Activated CD4-positive, alpha-beta T cell treated with anti-CD3 and anti-CD28 coated beads for 1 hour (primary cell): ENCODE measurements around the gene FMNL2.

Experiments
- DNase-seq: peaks from one replicate; pipeline ENCODE4 v3.0.0-alpha.2; 2020

FMNL2 gene

DNA sequence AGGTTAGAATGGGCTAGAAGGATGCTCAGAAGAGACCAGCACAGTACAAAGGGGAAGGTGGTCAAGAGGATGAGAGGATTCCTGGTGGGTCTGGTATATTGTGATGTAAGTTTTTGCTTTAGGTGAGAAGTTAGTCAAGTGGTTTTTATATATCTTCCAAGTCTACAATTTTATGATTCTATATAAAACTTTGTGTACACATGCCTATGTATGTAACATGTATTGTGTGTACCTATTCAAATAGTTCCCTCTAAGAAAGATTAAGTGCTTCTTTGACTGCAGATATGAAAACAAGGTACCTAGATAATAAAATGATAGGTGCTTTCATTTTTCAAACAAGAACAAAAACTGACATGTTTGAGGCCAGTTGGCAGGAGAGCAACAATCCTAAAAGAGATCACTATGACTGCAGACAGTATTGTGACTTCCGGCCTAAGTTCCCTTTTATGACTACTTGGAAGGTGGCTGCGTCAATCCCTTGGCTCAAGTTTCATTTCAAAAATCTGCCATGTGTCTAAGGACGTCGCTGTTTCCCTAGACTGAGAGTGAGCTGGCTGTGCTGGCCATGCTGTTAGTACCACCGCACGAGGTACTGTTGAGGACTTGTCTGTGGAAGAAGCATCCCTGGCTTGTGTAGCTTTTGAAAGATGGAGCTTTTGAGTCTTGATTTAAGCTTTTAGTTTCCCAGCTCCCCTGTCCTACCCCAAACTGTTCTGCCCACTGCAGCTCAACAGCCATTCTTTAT lies 259.2 kb downstream of the FMNL2 start:
- DNase-seq = no peak

- DNase-seq = no peak
Observed at GRCh38 chr2:152594792-152595191, 259.8 kb downstream of the FMNL2 start.

GRCh38 chr2:152598975-152599759 lies 264.2 kb downstream of the FMNL2 start:
- no peak for DNase-seq

- DNase-seq = no peak
Observed at GRCh38 chr2:152600051-152600657, 265.2 kb downstream of the FMNL2 start.

DNA sequence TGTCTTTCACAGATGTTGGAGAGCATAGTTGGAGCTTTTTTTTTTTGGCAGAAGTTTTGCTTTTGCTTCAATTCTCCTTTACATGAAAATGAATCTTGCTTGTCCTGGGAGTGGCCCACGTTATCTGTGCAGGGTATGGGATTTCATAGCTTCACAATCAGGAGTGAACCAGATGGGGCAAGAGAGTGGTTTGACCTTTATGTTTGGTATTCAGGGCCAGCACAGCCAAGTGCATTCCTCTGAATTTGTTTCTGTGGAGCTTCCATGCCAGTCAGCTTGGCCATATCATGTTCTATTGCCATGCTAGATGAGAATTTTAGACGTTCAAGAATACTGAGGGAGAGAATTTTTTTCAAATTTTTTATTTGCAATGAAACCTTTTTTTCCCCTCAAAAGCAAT lies 265.7 kb downstream of the FMNL2 start:
- DNase-seq = no peak

- DNase-seq = no peak
Observed at GRCh38 chr2:152602750-152603149, 267.8 kb downstream of the FMNL2 start.

GRCh38 chr2:152603166-152603565 lies 268.2 kb downstream of the FMNL2 start:
- no peak for DNase-seq

- DNase-seq = no peak
Observed at GRCh38 chr2:152606081-152606480, 271.1 kb downstream of the FMNL2 start.

DNA sequence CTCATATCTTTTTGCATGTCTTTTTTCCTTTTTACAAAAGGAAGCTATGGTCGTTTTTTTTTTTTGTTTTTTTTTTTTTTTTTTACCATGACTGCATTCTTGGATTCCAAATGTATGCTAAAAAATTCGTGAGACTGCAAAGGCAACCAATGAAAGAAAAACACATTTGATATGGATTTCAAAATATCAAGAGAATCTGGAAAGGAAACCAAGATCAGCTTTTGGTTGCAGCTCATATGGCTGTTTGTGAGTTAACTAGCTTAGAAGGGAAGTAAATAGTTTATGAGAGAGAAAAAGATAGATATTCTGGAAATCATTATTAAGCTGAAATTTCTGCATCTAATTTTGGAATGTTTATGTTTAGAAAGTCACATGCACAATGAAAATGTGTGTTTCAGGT lies 272.0 kb downstream of the FMNL2 start:
- DNase-seq = no peak

DNA sequence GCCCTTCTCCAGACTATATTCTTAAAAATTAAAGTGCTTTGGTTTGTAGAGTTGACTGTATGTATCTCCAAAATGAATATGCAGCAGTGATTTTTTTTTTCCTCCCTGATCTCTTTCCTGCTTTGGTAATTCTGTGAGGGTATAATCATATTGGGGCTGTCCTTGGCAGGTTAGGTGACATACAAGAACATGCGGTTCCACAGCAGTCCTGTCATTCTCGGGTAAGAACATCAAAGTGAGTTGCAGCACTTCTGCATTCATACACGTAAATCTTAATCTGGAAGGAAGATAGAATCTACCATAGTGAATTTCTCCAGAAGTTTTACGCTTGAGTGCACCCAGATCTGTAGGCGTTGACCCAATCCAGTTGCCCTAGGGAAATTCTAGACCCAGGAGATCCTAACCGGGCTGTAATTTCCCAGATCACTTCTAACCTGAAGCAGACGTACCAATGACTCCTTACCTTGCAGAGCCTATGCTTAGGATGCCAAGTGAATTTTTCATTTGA lies 272.9 kb downstream of the FMNL2 start:
- no peak for DNase-seq

GRCh38 chr2:152609154-152609553 lies 274.2 kb downstream of the FMNL2 start:
- DNase-seq = no peak

DNA sequence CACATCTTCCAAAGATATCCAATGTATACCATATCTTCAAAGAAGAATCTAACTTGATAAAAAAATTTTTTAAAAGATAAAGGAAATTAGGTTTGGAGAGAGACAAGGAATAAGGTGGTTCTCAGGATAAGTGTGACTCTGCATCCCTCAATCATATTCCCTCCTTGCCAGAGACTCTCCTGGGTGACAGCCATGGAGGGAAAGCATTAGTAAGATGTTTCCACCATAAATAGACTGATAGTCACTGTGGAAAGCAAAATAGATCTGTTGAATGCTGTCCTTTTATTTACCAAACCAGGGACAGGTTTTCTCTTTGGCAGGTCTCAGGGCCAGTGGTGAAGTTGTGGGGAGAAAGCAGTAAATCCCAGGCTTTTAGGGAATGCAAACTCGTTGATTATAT lies 274.7 kb downstream of the FMNL2 start:
- DNase-seq = no peak

DNA sequence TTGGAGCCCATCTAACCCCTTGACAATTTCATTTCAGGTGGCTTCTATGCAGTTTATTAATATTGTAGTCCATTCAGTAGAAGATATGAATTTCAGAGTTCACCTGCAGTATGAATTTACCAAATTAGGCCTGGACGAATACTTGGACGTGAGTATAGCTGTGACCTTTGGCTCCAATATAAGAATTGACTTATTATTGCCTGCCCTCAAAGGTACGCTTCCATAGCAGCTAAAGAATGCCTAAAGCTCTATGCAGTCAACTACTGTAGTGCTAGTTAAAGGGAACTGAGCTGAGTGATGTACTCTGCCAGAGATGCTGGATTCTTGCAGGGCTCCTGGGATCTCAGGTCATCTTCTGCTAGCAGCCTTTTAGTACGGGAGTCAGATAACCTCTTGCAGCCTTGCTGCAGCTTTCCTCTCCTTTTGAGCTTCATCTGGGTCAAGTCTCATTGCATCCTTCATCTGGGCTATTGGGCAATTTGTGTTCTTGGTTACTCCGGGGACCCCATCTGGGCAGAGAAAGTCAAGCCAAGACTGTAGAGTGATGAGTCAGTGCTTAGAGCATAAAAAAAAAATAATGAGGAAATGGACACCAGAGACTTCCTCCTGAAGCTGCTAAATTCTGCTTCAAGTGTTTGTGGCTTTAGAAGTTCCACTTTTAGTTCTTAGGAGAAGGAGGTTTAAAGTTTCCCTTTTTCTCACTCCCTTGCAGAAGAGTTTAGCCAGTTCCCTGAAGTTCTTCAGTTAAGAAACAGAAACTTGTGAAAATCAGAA lies 276.7 kb downstream of the FMNL2 start:
- no peak for DNase-seq

DNA sequence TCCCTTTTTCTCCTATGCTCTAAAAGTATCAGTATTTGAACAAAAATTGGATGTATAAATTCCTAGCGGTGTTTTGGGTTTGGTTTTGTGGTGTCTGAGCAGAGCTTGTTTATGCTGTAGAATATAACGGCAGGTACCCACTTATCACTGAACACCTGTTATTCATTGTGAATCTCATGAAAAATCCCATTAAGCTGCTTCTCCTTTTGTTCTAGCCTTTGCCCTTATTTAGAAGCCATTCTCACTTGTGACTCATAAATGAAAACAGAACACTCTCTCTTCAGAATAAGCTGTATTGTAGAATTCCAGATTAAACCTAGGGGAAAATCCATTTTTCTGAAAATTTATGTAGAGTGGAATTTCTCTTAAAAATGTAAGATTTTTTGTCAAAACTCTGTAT lies 278.3 kb downstream of the FMNL2 start:
- DNase-seq = no peak

GRCh38 chr2:152615177-152615576 lies 280.2 kb downstream of the FMNL2 start:
- DNase-seq = no peak

GRCh38 chr2:152617456-152618192 lies 282.6 kb downstream of the FMNL2 start:
- no peak for DNase-seq

- no peak for DNase-seq
Observed at GRCh38 chr2:152618193-152618564, 283.2 kb downstream of the FMNL2 start.

GRCh38 chr2:152620208-152620607 lies 285.2 kb downstream of the FMNL2 start:
- DNase-seq = no peak

DNA sequence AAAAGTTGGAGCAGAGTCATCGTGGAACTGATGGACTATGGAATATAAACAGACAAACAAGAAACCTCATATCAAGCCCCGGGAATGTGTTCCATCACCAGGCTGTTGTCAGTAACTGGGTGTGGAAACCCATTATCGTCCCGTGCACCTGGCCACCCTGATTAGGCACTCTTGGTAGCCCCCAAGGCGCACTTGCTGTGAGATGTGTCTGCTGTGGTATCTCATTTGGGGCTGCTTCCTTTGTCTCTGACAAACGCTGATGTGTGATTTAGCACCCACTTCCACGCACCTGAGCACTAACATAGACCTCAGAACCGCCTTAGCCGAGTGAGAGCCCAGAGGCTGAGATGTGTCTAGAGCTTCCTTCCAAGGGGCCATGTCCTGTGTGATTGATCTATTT lies 286.0 kb downstream of the FMNL2 start:
- DNase-seq = no peak

- no peak for DNase-seq
Observed at GRCh38 chr2:152622219-152622618, 287.2 kb downstream of the FMNL2 start.

- DNase-seq = no peak
Observed at GRCh38 chr2:152623076-152623740, 288.2 kb downstream of the FMNL2 start.

DNA sequence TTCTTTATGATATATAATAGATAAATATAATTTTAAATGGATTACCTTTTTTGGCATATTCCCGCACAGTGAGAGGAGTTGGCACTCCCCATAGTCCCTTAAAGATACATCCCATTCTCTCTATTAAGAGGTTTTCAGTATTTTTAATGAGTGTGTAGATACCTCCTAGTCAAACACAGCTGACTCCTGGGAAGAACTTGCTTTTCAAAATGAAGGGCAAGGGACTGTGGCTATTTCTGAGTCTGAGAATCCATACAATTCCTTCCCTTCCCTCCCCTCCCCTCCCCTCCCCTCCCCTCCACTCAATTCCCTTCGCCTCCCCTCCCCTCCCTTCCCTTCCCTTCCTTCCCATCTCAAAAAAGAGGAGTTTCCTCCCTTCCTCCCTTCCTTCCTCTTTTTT lies 288.8 kb downstream of the FMNL2 start:
- DNase-seq = no peak
